ENCODE measurements around the gene POM121.
"Not testable (repeated sequence)": the region's sequence is repeated elsewhere in the genome, so short reads cannot be mapped to it uniquely, and the experiment has no call there.

The POM121 gene

GRCh38 chr7:72928216-72928615, 3.3 kb downstream of the POM121 start:
- peaks cover 52% of the 10 kb centered on the region for H3K36me3 ChIP-seq (ENCODE audit: insufficient read depth, low read length)
- not testable (repeated sequence) for H2AFZ ChIP-seq (ENCODE audit: low read depth, low read length); H3K9me3 ChIP-seq (ENCODE audit: low read length)

GRCh38 chr7:72942022-72942705, 17.3 kb downstream of the POM121 start:
- H3K9me3 ChIP-seq (ENCODE audit: low read length); H3K4me1 ChIP-seq (ENCODE audit: insufficient read depth, low read length); H3K27me3 ChIP-seq (ENCODE audit: insufficient read depth, low read length); H2AFZ ChIP-seq (ENCODE audit: low read depth, low read length); H3K4me3 ChIP-seq (ENCODE audit: low read length): not testable (repeated sequence)
- H3K36me3 ChIP-seq (ENCODE audit: insufficient read depth, low read length): peaks cover 19% of the 10 kb centered on the region

More at GRCh38 chr7:72928216-72928615, 3.3 kb downstream of the POM121 start:
- not testable (repeated sequence) for H3K27me3 ChIP-seq (ENCODE audit: insufficient read depth, low read length); H3K4me3 ChIP-seq (ENCODE audit: low read length); H3K4me1 ChIP-seq (ENCODE audit: insufficient read depth, low read length)

- H3K27me3 ChIP-seq (ENCODE audit: insufficient read depth, low read length); H2AFZ ChIP-seq (ENCODE audit: low read depth, low read length); H3K9me3 ChIP-seq (ENCODE audit: low read length); H3K4me1 ChIP-seq (ENCODE audit: insufficient read depth, low read length); H3K4me3 ChIP-seq (ENCODE audit: low read length): not testable (repeated sequence)
- H3K36me3 ChIP-seq (ENCODE audit: insufficient read depth, low read length): peaks cover 16% of the 10 kb centered on the region
Measured at GRCh38 chr7:72942956-72943355, 18.1 kb downstream of the POM121 start.

- peaks cover 13% of the 10 kb centered on the region for H3K36me3 ChIP-seq (ENCODE audit: insufficient read depth, low read length)
- not testable (repeated sequence) for H3K4me3 ChIP-seq (ENCODE audit: low read length); H2AFZ ChIP-seq (ENCODE audit: low read depth, low read length); H3K27me3 ChIP-seq (ENCODE audit: insufficient read depth, low read length); H3K4me1 ChIP-seq (ENCODE audit: insufficient read depth, low read length); H3K9me3 ChIP-seq (ENCODE audit: low read length)
Measured at GRCh38 chr7:72944937-72945336, 20.0 kb downstream of the POM121 start.

GRCh38 chr7:72945597-72945996, 20.7 kb downstream of the POM121 start:
- H3K27me3 ChIP-seq (ENCODE audit: insufficient read depth, low read length); H2AFZ ChIP-seq (ENCODE audit: low read depth, low read length); H3K4me3 ChIP-seq (ENCODE audit: low read length); H3K4me1 ChIP-seq (ENCODE audit: insufficient read depth, low read length); H3K9me3 ChIP-seq (ENCODE audit: low read length): not testable (repeated sequence)
- peaks cover 14% of the 10 kb centered on the region for H3K36me3 ChIP-seq (ENCODE audit: insufficient read depth, low read length)

GRCh38 chr7:72946130-72946745, 21.3 kb downstream of the POM121 start:
- H2AFZ ChIP-seq (ENCODE audit: low read depth, low read length); H3K4me1 ChIP-seq (ENCODE audit: insufficient read depth, low read length); H3K9me3 ChIP-seq (ENCODE audit: low read length); H3K27me3 ChIP-seq (ENCODE audit: insufficient read depth, low read length); H3K4me3 ChIP-seq (ENCODE audit: low read length): not testable (repeated sequence)
- H3K36me3 ChIP-seq (ENCODE audit: insufficient read depth, low read length): peaks cover 14% of the 10 kb centered on the region

- H3K4me1 ChIP-seq (ENCODE audit: insufficient read depth, low read length); H3K9me3 ChIP-seq (ENCODE audit: low read length); H3K4me3 ChIP-seq (ENCODE audit: low read length); H2AFZ ChIP-seq (ENCODE audit: low read depth, low read length); H3K27me3 ChIP-seq (ENCODE audit: insufficient read depth, low read length): not testable (repeated sequence)
- peaks cover 11% of the 10 kb centered on the region for H3K36me3 ChIP-seq (ENCODE audit: insufficient read depth, low read length)
Measured at GRCh38 chr7:72948714-72949113, 23.8 kb downstream of the POM121 start.

- not testable (repeated sequence) for H2AFZ ChIP-seq (ENCODE audit: low read depth, low read length); H3K27me3 ChIP-seq (ENCODE audit: insufficient read depth, low read length); H3K4me1 ChIP-seq (ENCODE audit: insufficient read depth, low read length); H3K9me3 ChIP-seq (ENCODE audit: low read length); H3K4me3 ChIP-seq (ENCODE audit: low read length)
- H3K36me3 ChIP-seq (ENCODE audit: insufficient read depth, low read length): peaks cover 11% of the 10 kb centered on the region
Measured at GRCh38 chr7:72949276-72949675, 24.4 kb downstream of the POM121 start.

GRCh38 chr7:72949686-72950085, 24.8 kb downstream of the POM121 start:
- H3K27me3 ChIP-seq (ENCODE audit: insufficient read depth, low read length); H2AFZ ChIP-seq (ENCODE audit: low read depth, low read length); H3K4me1 ChIP-seq (ENCODE audit: insufficient read depth, low read length); H3K4me3 ChIP-seq (ENCODE audit: low read length); H3K9me3 ChIP-seq (ENCODE audit: low read length): not testable (repeated sequence)
- H3K36me3 ChIP-seq (ENCODE audit: insufficient read depth, low read length): peaks cover 11% of the 10 kb centered on the region

GRCh38 chr7:72950432-72950831, 25.5 kb downstream of the POM121 start:
- H3K4me1 ChIP-seq (ENCODE audit: insufficient read depth, low read length); H2AFZ ChIP-seq (ENCODE audit: low read depth, low read length); H3K9me3 ChIP-seq (ENCODE audit: low read length); H3K4me3 ChIP-seq (ENCODE audit: low read length); H3K27me3 ChIP-seq (ENCODE audit: insufficient read depth, low read length): not testable (repeated sequence)
- H3K36me3 ChIP-seq (ENCODE audit: insufficient read depth, low read length): peaks cover 11% of the 10 kb centered on the region

- H3K4me1 ChIP-seq (ENCODE audit: insufficient read depth, low read length); H3K9me3 ChIP-seq (ENCODE audit: low read length); H3K27me3 ChIP-seq (ENCODE audit: insufficient read depth, low read length); H3K36me3 ChIP-seq (ENCODE audit: insufficient read depth, low read length); H2AFZ ChIP-seq (ENCODE audit: low read depth, low read length): not testable (repeated sequence)
- peak overlapping the region; percentile 40 for H3K4me3 ChIP-seq (ENCODE audit: low read length)
Measured at GRCh38 chr7:72953901-72954562, 29.1 kb downstream of the POM121 start.

GRCh38 chr7:72954563-72955198, 29.8 kb downstream of the POM121 start:
- not testable (repeated sequence) for H3K27me3 ChIP-seq (ENCODE audit: insufficient read depth, low read length); H3K36me3 ChIP-seq (ENCODE audit: insufficient read depth, low read length); H2AFZ ChIP-seq (ENCODE audit: low read depth, low read length); H3K9me3 ChIP-seq (ENCODE audit: low read length); H3K4me1 ChIP-seq (ENCODE audit: insufficient read depth, low read length)
- H3K4me3 ChIP-seq (ENCODE audit: low read length): peak overlapping the region; percentile 38

- not testable (repeated sequence) for H3K36me3 ChIP-seq (ENCODE audit: insufficient read depth, low read length); H3K4me1 ChIP-seq (ENCODE audit: insufficient read depth, low read length); H2AFZ ChIP-seq (ENCODE audit: low read depth, low read length); H3K27me3 ChIP-seq (ENCODE audit: insufficient read depth, low read length); H3K9me3 ChIP-seq (ENCODE audit: low read length); H3K4me3 ChIP-seq (ENCODE audit: low read length)
Measured at GRCh38 chr7:72960029-72960428, 35.1 kb downstream of the POM121 start.
